ENCODE data around the gene C9orf153.

DNA sequence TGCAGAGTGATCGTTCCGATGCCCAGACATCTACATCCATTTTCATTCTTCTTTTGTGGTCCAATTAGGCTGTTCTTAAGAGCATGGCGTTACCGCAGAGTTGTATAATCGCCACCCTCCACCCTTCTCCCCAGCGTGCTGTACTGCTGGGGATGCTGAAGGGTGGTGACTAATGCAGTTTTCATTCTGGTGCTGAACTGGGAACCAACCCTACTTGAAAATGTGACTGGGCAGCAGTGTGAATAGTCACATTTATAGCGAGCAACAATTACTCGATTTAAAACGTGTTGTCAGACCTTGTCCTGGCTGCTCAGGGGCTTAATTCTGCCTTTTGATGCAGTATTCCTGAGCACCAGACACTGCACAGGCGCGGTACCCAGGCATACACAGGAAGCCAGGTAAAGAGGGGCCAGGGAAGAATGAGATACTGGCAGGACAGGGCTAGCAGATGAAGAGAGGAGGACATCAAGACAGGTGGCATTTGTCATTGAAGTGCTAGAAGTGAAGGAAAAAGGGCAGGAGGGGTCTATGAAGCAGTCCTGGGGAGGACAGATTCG lies 23.6 kb upstream of the C9orf153 start:
- TF ChIP-seq EZH2 (IDR thresholded peaks at IDR 0.05) (no peak), POLR2AphosphoS5 (IDR thresholded peaks at IDR 0.05; ENCODE audit: borderline replicate concordance, low read depth, low read length) (no peak)
